Activated CD8-positive, alpha-beta memory T cell treated with anti-CD3 and anti-CD28 coated beads for 1 hour (primary cell): ENCODE results near the gene HUS1B.
A peak's percentile ranks its signal among the peaks of the same experiment; 100 is the strongest.
"Not testable (repeated sequence)": the region's sequence is repeated elsewhere in the genome, so short reads cannot be mapped to it uniquely, and the experiment has no call there.

Experiments used
- DNase-seq, 2 donors: peaks; one replicate each; pipeline ENCODE4 v3.0.0-alpha.2; 2020; ENCODE audit warnings: low read depth in 1 of 2; ENCODE audit errors: extremely low read depth in 1 of 2

Gene HUS1B

DNA sequence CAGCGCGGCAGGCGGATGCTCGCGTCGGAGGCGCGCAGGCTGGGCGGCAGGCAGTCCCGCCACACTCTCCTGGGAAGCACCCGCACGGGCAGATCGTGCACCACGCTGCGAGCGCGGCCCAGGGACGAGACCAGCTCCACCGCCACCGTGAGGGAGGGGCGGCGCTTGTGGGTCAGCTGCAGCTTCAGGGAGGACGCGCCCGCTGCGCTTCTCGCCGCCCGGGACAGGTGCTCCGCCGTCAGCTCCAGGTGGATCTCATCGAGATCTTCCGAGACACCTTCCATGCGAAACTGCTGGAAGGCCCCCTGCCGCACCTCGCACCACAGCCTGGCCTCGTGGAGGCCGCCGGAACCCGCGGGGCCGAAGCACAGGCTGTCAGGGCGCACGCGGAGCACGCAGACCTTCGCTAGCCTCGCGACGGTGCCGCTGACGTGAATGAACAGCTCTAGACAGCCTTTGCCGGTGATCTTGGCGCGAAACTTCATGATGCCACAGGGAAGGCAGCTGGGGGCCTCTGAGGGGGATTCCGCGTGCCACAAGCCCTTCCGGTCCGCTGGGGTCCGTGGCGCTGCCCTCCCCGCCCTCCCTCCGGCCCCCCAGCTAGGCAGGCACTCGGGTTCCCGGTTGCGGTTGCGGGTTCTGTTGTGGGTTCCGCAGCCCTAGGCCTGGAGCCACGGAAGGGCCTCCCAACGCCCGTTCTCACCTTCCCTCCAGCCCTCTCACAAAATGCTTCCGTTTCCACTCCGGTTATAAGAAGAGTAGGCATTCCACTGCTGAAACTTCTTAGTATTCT is at the start of gene HUS1B:
HUS1B (minus strand) TSS at position 641 of the 793 bp plus-strand sequence; CDS start at position 485, 156 bp downstream.
- DNase-seq = no peak

GRCh38 chr6:706146-706545 is 49.2 kb upstream of the HUS1B start:
- DNase-seq = no peak

DNA sequence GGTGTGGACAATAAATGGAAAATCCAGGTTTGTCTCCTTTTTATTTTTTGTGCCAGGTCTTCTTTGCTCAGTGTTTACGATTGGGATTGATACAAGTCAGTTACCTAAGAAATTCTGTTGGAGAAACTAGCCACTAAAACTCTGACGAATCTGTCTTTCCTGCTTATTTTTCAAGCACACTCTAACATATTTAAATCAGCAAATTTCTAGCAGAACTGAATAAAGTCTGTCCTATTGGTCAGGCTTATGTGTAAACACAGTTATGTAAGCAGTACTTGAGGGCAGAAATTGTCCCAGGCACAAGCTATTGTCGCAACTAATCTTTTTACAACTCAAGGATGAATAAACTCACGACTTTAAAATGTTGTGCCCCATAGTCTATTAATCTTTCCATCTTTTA is 48.1 kb upstream of the HUS1B start:
- no peak for DNase-seq

GRCh38 chr6:704046-704445 is 47.1 kb upstream of the HUS1B start:
- DNase-seq = no peak

DNA sequence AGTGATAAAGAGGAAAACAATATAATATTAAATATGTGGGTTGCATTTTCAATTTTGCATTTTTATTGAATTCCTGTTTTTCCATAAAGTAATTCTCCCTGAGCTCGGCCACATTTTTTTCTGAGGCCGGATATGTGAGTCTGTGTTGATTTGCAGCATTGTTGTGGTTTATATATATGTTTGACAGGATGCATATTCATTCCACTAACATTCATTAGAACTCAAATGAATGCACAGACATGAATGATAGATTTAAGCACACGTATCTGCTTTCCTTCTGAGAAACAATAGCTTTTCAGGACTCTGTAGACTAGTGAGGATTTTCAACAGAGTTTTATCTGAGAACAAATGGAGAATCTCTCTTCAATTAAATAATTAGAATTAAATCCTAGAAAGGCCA is 46.7 kb upstream of the HUS1B start:
- no peak for DNase-seq

DNA sequence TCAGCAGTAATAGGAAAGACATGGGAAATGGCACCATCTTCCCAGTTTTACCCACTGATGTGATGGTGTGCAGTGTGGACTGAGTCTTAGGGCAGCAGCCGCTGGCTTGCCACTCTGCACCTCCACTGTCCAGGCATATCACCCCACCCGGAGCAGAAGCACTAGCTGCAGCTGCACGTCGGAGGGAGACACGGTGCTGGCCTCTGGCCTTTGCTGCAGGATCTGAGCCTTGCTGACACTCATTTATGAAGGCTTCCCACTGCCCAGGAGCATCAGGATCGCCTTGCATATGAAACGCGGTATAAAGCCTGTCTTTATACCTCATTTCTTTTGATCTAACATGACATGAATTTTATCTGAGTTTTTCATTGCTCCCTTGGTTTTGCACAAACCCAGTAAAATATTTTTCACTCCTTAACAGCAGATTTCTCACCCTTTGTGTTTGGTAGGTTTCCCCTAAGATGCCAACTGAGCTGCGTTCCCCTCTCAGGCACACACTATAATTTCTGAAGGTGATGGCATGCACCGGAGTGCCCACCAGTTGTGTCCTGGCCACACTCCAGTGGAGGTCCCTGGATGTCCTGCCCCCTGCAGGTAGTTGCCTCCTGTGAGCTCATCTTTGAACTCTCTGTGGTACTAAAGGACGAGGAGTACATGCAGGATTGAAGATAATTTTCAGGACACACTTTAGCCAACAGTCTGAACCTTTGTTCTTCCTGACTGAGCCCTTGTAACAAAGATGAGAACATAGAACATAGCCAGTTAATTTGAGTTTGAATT is 45.0 kb upstream of the HUS1B start:
- DNase-seq = no peak

DNA sequence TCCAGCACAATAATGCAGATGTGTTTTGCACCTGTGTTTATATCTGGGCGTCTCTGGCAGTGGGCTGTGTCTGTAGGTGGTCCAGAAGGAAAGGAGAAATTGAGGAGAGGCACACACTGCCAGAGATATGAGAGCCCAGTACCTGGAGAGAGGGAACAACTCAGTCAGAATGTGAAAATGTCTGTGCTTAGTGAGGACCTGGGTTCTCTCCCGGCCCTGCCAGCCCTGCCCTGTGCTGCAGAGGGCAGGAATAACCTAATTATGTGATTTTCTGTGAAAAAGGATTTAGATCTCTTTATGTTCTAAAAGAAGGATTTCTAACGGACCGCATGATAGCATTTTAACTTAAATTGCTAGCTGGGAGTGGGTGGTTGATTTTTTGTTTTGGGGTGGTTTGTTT is 44.3 kb upstream of the HUS1B start:
- DNase-seq = no peak

GRCh38 chr6:700490-700889 is 43.6 kb upstream of the HUS1B start:
- no peak for DNase-seq

- no peak for DNase-seq
Observed at GRCh38 chr6:699319-699718, 42.4 kb upstream of the HUS1B start.

DNA sequence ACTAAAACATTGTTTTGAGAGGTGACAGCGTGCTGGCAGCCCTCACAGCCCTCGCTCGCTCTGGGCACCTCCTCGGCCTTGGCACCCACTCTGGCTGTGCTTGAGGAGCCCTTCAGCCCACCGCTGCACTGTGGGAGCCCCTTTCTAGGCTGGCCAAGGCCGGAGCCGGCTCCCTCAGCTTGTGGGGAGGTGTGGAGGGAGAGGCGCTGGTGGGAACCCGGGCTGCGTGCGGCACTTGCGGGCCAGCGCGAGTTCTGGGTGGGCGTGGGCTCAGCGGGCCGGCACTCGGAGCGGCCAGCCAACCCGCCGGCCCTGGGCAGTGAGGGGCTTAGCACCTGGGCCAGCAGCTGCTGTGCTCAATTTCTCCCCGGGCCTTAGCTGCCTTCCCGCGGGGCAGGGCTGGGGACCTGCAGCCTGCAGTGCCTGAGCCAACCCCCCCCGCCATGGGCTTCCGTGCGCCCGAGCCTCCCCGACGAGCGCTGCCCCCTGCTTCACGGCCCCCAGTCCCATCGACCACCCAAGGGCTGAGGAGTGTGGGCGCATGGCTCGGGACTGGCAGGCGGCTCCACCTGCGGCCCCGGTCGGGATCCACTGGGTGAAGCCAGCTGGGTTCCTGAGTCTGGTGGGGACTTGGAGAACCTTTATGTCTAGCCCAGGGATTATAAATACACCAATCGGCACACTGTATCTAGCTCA is 37.7 kb upstream of the HUS1B start:
- DNase-seq = not testable (repeated sequence)

DNA sequence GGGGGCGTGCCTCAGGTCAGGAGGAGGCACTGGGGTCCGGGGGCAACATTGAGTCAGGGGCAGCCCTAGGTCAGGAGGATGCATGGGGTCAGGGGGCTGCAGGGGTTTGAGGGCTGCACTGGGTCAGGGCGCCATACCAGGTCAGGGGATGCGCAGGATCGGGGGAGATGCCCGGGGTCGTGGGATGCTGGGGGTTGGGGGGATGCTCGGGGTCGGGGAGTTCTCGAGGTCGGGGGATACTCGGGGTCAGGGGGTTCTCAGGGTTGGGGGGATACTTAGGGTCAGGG is 36.8 kb upstream of the HUS1B start:
- DNase-seq = no peak

DNA sequence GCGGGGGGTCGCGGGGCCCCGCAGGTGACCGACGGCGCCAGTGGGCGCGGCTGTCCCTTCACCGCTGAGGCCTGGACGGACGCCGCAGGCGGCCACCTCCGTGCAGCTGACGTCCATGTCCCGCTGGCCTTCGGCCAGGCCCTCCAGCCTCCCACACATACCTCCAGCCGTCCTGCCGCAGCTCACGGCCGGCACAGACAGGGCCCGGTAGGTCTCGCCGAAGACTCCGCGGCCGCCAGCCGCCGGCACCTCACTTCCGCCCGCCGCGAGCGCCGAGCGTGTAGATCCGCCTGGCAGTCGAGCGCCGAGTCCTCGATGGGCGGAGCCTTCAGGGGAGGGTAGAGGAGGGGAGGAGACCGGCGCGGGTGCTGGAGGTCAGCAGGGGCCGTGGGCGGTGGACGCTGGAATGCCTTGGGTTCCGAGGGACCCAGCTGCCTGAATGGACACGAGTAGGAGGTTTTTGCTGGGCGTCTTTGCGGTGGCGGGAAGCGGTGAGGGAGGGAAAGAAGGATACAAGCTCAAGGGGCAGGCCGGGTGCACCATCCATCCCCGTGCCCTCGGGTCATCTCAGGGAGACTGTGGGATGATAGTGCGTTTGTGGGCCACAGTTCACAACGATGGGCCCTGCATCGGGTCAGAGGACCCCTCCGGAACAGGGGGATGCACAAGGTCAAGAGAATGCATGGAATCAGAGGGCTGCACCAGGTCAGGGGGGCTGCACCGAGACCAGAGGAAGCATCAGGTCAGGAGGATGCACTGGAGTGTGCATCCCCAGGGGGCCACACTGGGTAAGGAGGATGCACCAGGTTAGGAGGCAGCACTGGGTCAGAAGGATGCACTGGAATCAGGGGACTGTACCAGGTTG is 36.2 kb upstream of the HUS1B start, which contains the start of gene EXOC2:
EXOC2 (minus strand) TSS at position 282 of the 865 bp plus-strand sequence. CDS start 55,321 bp downstream, outside the sequence.
- DNase-seq = peak; percentile 44 to 72

DNA sequence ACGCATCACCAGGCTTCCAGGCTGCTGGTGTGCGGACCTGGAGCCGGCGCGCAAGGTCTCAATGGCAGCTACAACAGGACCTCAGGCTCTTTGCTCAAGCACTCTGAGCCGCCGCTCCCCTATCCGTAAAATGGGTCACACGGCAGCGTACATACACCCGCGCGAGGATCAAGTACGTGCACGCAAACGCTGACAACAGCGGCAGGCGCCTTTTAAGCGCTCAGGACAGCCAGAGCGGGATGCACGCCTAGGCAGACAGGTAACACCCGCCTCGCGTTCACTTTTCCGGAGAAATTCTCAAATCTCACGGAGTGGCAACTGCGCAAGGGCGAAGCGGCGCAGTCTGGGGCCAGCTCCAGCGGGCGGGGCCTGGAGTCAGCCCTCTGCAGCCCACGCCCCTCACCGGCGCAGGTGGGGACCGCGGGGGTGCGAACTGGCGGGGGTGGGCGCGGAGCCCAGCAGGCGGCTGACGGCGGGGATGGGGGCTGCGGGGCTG is 35.5 kb upstream of the HUS1B start:
- peak; percentile 34 to 56 for DNase-seq

- DNase-seq = no peak
Observed at GRCh38 chr6:689223-689622, 32.3 kb upstream of the HUS1B start.

DNA sequence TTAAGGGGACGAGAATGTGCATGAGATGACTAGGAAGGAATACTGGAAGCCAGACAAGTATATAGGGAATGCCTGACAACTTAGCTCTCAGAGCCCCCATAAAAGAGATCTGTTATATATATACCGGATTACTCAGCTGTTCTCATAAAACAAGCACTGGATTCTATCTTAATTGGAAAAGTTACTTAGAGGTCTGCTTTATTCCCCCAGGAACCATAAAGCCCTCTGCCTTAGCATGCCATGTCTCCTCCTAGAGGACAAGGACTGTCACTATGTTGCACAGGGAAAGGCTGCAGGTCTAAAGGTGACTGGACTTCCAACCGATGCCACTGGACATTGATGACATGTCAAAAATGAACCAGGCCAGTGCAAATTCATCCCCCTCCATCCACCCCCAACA is 29.6 kb upstream of the HUS1B start:
- DNase-seq = no peak

GRCh38 chr6:684831-685636 is 28.1 kb upstream of the HUS1B start:
- DNase-seq = no peak

- no peak for DNase-seq
Observed at GRCh38 chr6:683742-684440, 27.0 kb upstream of the HUS1B start.

DNA sequence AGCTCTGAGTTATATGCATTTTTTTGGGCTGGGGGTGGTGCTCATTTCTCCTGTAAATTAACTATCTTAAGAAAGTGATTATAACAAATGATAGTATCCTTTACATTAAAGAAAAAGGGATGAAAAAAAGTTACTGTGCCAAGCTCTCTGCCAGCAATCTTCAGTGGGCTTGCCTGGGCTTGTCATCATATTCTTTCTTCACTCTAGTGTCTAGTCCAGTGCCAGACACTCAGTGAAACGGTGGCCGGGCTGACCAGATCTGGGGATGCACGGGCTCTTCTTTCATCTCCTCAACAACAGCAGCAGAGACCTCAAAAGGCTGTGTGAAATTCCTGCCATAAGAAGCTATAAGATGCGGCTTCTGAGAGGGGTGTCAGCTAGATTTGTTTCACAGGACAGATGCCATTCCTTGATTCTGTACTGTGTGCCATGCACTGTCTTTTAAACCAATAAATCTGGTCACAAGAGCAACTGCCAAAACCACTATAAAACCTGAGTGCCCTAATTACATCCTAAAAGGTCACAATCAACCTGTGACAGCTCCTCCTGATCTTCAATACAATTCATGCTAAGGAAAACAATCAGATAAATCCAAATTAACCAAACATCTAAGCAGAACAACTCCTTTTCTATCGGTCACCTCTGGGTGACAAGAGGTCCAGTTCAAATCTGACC is 23.9 kb upstream of the HUS1B start:
- DNase-seq = no peak

GRCh38 chr6:680251-680650 is 23.4 kb upstream of the HUS1B start:
- no peak for DNase-seq
